Measurements from ENCODE around the gene DENND5A.

Gene DENND5A

DNA sequence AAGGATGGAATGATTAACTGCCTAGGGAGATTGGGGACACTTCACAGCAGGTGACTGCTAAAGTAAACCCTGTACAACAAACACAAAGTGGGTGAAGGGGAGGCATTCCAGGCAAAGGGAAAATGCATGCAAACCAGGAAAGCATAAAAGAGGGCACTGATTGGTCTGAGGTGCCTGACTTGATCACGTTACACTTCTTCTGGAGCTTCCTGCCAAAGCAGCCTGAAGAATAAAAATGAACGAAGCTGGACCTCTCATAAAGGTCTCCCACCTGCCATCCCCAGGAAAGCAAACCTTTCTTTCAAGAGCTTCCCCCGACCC lies 127.1 kb downstream of the DENND5A start:
- no peak for DNase-seq (ENCODE audit: low read depth, low spot score)
- no peaks in the 10 kb centered on the region for H3K9me3 ChIP-seq (ENCODE audit: low read depth, low read length)
- TF ChIP-seq EZH2 (IDR thresholded peaks at IDR 0.05) = no peak
- TF ChIP-seq POLR2AphosphoS5 (IDR thresholded peaks at IDR 0.05; ENCODE audit: borderline replicate concordance, low read depth, low read length) = no peak
- no peak for TF ChIP-seq FOXP2 (optimal IDR thresholded peaks at IDR 0.05; ENCODE audit: control extremely low read depth, extremely low read length, insufficient read depth)
- H3K27ac ChIP-seq = no peak overlapping the region
- peaks cover 47% of the 10 kb centered on the region for H3K36me3 ChIP-seq (ENCODE audit: insufficient read depth, low read length)
- no peak overlapping the region for H3K9ac ChIP-seq (ENCODE audit: insufficient read length)
- no peak overlapping the region for H3K4me3 ChIP-seq

GRCh38 chr11:9137293-9138132 lies 127.6 kb downstream of the DENND5A start:
- no peak overlapping the region for H3K4me3 ChIP-seq
- no peak overlapping the region for H3K27ac ChIP-seq
- DNase-seq (ENCODE audit: low read depth, low spot score) = no peak
- no peak for TF ChIP-seq POLR2AphosphoS5 (IDR thresholded peaks at IDR 0.05; ENCODE audit: borderline replicate concordance, low read depth, low read length)
- no peak overlapping the region for H3K9ac ChIP-seq (ENCODE audit: insufficient read length)
- H3K9me3 ChIP-seq (ENCODE audit: low read depth, low read length) = no peaks in the 10 kb centered on the region
- H3K36me3 ChIP-seq (ENCODE audit: insufficient read depth, low read length) = peaks cover 42% of the 10 kb centered on the region

- no peak for DNase-seq (ENCODE audit: low read depth, low spot score)
- Histone ChIP-seq H3K9ac (ENCODE audit: insufficient read length) (no peak overlapping the region), H3K36me3 (ENCODE audit: insufficient read depth, low read length) (peaks cover 34% of the 10 kb centered on the region), H3K9me3 (ENCODE audit: low read depth, low read length) (no peaks in the 10 kb centered on the region), H3K4me3 (no peak overlapping the region), H3K27ac (no peak overlapping the region)
- TF ChIP-seq EZH2 (IDR thresholded peaks at IDR 0.05) (no peak), POLR2AphosphoS5 (IDR thresholded peaks at IDR 0.05; ENCODE audit: borderline replicate concordance, low read depth, low read length) (no peak), FOXP2 (optimal IDR thresholded peaks at IDR 0.05; ENCODE audit: control extremely low read depth, extremely low read length, insufficient read depth) (no peak)
Measured at GRCh38 chr11:9136741-9137140, 128.4 kb downstream of the DENND5A start.

- Histone ChIP-seq H3K4me3 (no peak overlapping the region), H3K9ac (ENCODE audit: insufficient read length) (no peak overlapping the region), H3K9me3 (ENCODE audit: low read depth, low read length) (no peaks in the 10 kb centered on the region), H3K36me3 (ENCODE audit: insufficient read depth, low read length) (peaks cover 9% of the 10 kb centered on the region), H3K27ac (no peak overlapping the region)
- DNase-seq (ENCODE audit: low read depth, low spot score) = no peak
- TF ChIP-seq FOXP2 (optimal IDR thresholded peaks at IDR 0.05; ENCODE audit: control extremely low read depth, extremely low read length, insufficient read depth) (no peak), POLR2AphosphoS5 (IDR thresholded peaks at IDR 0.05; ENCODE audit: borderline replicate concordance, low read depth, low read length) (no peak)
Measured at GRCh38 chr11:9133956-9134355, 131.2 kb downstream of the DENND5A start.

GRCh38 chr11:9132203-9132878 lies 132.8 kb downstream of the DENND5A start:
- H3K27ac ChIP-seq = no peak overlapping the region
- H3K4me3 ChIP-seq = no peak overlapping the region
- no peak for TF ChIP-seq EZH2 (IDR thresholded peaks at IDR 0.05)
- no peak for TF ChIP-seq FOXP2 (optimal IDR thresholded peaks at IDR 0.05; ENCODE audit: control extremely low read depth, extremely low read length, insufficient read depth)
- TF ChIP-seq POLR2AphosphoS5 (IDR thresholded peaks at IDR 0.05; ENCODE audit: borderline replicate concordance, low read depth, low read length) = no peak
- DNase-seq (ENCODE audit: low read depth, low spot score) = no peak
- H3K9ac ChIP-seq (ENCODE audit: insufficient read length) = no peak overlapping the region
- H3K36me3 ChIP-seq (ENCODE audit: insufficient read depth, low read length) = peaks cover 1% of the 10 kb centered on the region; the same call in 1 of the 2 replicates
- H3K9me3 ChIP-seq (ENCODE audit: low read depth, low read length) = no peaks in the 10 kb centered on the region

- H3K4me3 ChIP-seq = no peak overlapping the region
- no peak for TF ChIP-seq FOXP2 (optimal IDR thresholded peaks at IDR 0.05; ENCODE audit: control extremely low read depth, extremely low read length, insufficient read depth)
- TF ChIP-seq POLR2AphosphoS5 (IDR thresholded peaks at IDR 0.05; ENCODE audit: borderline replicate concordance, low read depth, low read length) = no peak
- no peak for TF ChIP-seq EZH2 (IDR thresholded peaks at IDR 0.05)
- no peak overlapping the region for H3K9ac ChIP-seq (ENCODE audit: insufficient read length)
- H3K9me3 ChIP-seq (ENCODE audit: low read depth, low read length) = no peaks in the 10 kb centered on the region
- no peaks in the 10 kb centered on the region for H3K36me3 ChIP-seq (ENCODE audit: insufficient read depth, low read length)
- H3K27ac ChIP-seq = no peak overlapping the region
- no peak for DNase-seq (ENCODE audit: low read depth, low spot score)
Measured at GRCh38 chr11:9130297-9130696, 134.9 kb downstream of the DENND5A start.

GRCh38 chr11:9126636-9127035 lies 138.5 kb downstream of the DENND5A start:
- Histone ChIP-seq H3K36me3 (ENCODE audit: insufficient read depth, low read length) (no peaks in the 10 kb centered on the region), H3K4me3 (no peak overlapping the region), H3K27ac (no peak overlapping the region), H3K9me3 (ENCODE audit: low read depth, low read length) (no peaks in the 10 kb centered on the region), H3K9ac (ENCODE audit: insufficient read length) (no peak overlapping the region)
- TF ChIP-seq FOXP2 (optimal IDR thresholded peaks at IDR 0.05; ENCODE audit: control extremely low read depth, extremely low read length, insufficient read depth) = no peak
- no peak for TF ChIP-seq POLR2AphosphoS5 (IDR thresholded peaks at IDR 0.05; ENCODE audit: borderline replicate concordance, low read depth, low read length)
- no peak for TF ChIP-seq EZH2 (IDR thresholded peaks at IDR 0.05)
- DNase-seq (ENCODE audit: low read depth, low spot score) = no peak

GRCh38 chr11:9125185-9125886 lies 139.8 kb downstream of the DENND5A start:
- Histone ChIP-seq H3K4me3 (no peak overlapping the region), H3K9me3 (ENCODE audit: low read depth, low read length) (no peaks in the 10 kb centered on the region), H3K27ac (no peak overlapping the region), H3K36me3 (ENCODE audit: insufficient read depth, low read length) (no peaks in the 10 kb centered on the region), H3K9ac (ENCODE audit: insufficient read length) (no peak overlapping the region)
- TF ChIP-seq POLR2AphosphoS5 (IDR thresholded peaks at IDR 0.05; ENCODE audit: borderline replicate concordance, low read depth, low read length) (no peak), EZH2 (IDR thresholded peaks at IDR 0.05) (no peak), FOXP2 (optimal IDR thresholded peaks at IDR 0.05; ENCODE audit: control extremely low read depth, extremely low read length, insufficient read depth) (no peak)
- DNase-seq (ENCODE audit: low read depth, low spot score) = no peak

Measured in SK-N-MC (cell line).